Measurements from ENCODE around the gene LRRC2.
"Not testable (repeated sequence)": the region's sequence is repeated elsewhere in the genome, so short reads cannot be mapped to it uniquely, and the experiment has no call there.

The LRRC2 gene

DNA sequence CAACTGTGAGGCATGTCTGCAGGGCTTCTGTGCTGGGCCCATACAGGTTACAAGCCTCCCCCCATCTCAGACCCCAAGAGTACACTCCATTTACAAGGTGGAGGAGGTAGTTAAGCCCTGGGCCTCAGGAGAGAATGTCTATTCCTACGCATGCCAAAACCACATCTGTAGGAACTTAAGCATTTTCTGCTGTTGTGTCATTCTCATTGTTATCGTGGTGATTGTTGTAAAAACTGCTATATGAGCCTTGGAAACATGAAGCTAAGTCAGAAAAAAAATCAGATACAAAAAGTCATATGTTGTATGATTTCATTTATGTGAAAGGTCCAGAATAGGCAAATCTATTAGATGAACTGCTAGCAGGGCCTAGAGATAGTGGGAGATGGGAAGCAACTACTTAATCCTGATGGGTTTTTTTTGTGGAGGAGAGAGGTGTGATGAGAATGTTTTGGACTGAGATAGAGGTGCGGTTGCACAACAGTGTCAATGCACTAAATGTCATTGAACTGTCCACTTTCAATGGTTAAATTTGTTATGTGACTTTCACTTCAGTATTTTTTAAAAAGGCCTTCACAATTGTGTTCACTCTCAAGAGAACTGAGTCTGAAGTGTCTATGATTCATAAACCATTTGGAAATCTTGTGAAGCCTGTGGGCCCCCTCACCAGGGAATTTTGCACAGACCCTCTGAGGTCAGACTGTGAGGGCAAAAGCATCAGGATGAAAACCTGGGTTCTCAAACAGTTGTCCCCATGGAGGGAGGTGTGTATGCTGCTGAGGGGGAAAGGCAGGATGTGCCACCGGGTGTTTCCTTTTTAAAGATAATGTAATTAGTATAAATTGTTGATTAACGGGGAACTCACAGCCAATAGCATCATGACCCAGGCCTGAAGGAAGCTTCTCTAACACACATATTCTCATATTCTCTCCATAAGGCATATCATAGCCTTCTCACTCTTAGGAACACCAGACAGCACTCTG lies 65.2 kb downstream of the LRRC2 start:
- DNase-seq (ENCODE audit: low read depth in 1 of 2, low spot score in 1 of 2), result no peak

DNA sequence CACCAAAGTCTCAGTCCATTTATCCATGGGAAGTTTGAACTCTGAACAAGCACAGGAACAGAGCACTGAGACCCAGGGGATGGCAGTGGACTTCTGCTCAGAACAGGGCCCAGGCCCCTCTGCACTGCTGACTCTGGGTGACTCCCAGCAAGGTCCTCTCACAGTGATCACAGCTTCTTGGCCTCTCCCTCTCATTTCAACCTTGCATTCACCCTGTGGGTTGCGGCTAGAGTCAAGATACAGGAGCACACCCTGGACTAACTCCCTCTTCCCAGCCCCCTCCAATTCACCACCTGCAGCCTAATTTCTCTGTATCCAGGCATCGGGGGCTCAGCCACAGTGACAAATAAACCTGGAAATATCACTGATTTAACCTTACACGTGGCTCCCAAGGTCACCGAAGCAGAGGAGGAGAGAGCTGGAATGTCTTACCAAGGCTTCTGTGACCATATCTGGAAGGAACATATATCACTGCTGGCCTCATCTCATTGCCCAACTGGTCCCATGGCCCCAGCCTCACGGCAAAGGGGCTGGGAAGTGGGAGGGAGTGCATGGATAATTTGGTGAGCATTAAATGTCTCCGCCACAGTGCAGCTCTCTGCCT lies 67.1 kb downstream of the LRRC2 start:
- DNase-seq (ENCODE audit: low read depth in 1 of 2, low spot score in 1 of 2), result no peak

DNA sequence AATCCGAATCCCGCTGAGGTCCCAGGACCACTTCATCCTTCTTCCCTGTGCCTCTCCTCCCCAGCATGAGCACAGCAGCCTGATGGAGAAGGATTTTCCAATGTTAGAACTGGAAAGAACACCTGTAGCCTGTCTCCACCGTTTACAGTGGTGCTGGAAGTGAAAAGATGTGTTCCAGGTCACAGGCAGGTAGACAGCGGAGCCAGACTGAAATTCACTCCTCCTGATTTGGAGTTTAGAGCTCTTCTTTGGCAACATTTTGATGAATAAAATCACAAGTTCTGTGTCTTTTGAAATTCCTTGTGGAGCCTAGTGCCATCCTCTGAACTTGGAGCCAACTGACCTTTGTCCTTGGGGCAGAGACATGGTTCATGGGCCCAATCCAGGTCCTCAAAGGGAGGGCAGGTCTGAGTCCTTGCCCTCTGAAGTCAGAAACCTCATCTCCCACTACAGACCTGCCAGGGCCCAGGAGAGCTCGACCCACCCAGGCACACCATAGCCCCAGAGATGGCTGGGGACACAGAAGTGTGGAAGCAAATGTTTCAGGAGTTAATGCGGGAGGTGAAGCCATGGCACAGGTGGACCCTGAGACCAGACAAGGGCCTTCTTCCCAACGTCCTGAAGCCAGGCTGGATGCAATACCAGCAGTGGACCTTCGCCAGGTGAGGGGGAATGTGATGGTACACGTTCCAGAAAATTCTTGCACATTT lies 68.4 kb downstream of the LRRC2 start, which contains the start of gene RTP3:
Gene RTP3, plus strand, starts transcription at position 421 of the 710 bp plus-strand sequence. Its CDS starts 87 bp downstream, at position 508.
- DNase-seq (ENCODE audit: low read depth in 1 of 2, low spot score in 1 of 2), result no peak

DNA sequence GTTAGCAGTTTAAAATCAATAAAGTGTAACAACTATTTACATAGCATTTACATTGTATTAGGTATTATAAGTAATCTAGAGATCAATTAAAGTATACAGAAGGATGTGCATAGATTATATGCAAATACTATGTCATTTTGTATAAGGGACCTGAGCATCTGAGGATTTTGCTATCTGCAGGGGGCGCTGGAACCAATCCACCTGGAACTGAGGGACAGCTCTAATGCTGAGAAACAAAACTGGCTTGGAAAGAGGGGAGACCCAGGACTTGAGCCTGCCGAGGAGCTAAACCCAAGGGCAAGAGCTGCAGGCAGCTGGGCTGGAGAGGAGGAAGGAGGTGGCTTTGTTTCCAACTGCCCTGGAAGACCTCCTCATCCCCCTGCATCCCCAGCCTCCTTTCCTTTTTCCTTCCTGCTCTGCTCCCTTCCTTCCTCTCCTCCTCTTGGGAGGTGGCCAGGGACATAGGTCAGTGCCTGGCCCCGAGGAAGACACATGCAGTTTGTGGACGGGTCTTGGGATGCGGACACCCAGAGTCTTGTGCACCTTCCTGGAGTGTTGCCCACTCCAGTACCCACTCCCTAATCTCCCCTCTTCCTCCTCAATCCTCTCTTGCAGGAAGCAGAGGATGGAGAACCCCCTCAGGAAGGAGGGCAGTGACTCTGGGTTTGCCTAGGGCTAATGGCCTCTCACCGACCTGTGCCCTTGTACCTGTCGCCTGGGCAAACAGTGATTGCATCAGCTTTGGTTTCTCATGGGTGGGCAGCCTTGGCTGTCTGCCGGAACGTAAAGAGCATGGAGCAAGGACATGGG lies 69.2 kb downstream of the LRRC2 start:
- DNase-seq (ENCODE audit: low read depth in 1 of 2, low spot score in 1 of 2), result peak; percentile 10 to 46

DNA sequence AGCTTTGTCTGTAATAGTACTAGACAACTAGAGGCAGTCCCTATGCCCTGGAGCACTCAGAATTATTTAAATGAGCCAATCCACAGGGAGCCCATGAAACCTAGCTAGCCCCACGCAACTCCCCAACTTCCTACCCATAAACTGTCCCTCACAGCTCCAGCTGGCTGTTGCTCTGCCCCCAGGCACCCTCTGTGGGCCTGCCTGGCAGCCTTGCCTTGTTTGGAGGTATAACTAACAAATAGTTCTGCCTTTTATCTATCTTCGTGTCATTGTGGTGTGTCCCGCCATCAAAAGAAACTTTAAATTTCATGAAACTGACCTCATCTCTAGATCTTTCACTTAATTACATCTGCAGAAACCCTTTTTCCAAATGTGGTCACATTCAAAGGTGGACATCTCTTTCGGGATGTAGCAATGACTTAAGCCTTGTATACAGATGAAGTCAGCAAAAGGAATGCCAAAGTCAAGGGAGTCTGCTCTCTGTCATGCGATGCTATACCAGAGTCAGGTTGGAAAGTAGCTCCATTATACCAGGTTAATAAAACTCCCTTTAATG lies 70.1 kb downstream of the LRRC2 start:
- no peak for DNase-seq (ENCODE audit: low read depth in 1 of 2, low spot score in 1 of 2)

DNA sequence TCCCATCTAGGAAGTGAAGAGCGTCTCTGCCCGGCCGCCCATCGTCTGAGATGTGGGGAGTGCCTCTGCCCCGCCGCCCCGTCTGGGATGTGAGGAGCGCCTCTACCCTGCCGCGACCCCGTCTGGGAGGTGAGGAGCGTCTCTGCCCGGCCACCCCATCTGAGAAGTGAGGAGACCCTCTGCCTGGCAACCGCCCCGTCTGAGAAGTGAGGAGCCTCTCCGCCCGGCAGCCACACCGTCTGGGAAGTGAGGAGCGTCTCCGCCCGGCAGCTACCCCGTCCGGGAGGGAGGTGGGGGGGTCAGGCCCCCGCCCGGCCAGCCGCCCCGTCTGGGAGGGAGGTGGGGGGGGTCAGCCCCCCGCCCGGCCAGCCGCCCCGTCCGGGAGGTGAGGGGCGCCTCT lies 71.6 kb downstream of the LRRC2 start:
- not testable (repeated sequence) for DNase-seq (ENCODE audit: low read depth in 1 of 2, low spot score in 1 of 2)

DNA sequence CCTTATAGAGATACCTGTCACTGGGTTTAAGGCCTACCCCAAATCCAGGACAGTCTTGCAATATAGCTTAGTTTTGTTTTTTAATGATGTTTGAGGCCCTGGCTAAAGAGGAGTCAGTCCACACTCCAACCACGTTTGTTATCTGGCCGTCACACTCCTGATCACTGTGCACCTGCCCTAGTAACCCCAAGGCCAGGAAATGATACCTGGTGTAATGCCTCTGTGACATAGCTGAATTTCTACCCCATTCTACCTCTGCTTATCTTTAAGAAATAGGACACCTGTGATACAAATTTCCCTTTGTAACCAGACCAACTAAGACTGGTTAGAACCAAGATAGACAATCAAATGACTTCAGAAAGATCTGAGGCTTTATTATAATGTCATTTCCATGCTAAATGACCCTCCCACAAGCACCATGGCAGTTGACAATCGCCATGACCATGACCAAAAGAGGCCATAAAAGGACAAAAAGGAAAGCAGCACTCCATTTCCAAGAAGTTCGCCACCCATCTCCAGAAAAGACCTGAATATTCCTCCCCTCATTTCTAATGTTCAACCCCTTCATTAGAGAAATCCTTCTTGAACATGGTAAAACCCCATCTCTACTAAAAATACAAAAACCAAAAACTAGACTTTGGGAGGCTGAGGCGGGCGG lies 73.1 kb downstream of the LRRC2 start:
- no peak for DNase-seq (ENCODE audit: low read depth in 1 of 2, low spot score in 1 of 2)

DNA sequence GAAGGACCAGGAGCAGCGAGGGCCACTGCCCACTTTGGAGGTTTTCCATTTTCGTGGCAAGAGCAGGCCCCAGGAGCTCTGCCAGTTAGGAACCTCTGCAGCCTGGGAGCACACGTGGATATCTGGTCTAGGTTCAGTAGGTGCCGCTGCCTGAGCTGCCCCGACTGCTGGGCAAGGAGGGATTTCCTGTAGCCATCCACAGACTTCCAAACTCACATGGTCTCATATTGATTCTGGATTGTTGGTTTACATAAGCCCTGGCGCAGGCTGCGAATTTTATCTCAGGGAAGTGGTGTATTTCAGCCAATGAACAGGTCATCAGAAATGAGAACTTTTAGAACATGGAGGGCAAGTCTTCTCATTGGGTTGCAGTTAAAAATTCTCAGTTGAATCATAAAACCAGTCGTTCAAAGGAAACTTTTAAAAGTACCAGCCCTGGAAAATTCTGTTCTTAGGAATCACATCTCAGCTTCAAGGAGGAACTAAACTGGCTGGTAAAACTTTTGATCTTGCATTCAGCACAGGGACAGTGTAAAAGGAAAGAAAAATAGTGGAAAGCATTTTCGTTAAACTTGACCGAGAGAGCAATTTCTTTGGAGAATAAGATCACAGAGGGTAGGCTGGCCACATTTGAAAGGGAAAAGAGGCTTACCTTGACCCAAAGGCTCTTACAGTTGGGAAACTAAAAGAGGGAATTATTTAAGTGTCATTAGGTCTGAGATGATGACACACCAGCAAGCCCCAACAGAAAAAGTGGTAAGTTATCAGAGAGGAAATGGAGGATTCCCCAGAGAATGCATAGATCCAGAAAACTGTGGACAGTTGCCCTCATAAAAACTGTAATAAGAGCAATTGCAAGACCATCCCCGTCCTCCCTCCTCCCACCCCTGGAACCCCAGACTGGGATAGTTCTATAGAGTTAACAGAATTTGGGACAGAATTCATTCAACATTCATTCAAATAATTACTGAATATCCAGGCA lies 74.7 kb downstream of the LRRC2 start:
- no peak for DNase-seq (ENCODE audit: low read depth in 1 of 2, low spot score in 1 of 2)

DNA sequence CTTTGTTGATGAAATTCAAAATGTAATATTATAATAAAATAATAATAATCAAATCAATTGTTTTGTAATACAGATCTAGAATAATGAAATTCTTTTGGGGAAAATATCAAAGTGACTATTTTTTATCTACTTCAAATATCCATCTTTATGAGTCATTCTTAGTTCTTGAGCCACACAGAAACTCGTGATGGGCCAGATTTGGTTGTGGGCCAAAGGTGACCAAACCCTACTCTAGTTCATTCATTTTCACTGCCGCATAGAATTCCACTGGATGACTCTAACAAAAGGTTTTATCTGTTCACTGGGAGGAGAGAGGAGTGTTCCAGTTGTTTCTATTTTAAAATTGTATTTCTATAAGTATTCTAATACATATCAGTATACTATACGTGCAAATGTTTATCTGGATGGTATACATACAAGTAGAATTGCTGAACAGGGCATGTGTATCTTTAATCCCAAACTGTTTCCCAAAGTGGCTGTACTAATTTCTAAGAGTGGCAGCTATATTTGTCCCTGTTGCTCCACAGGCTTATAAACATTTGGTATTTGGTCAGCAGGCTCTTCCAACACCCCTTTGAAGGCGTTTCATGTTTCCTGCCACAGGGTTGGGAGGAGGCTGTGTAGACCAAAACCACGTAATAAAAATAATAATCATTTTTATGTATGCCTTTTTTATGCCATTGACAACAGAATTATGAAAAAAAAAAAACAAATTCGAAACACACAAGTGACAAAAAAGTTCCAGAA lies 75.6 kb downstream of the LRRC2 start:
- DNase-seq (ENCODE audit: low read depth in 1 of 2, low spot score in 1 of 2), result no peak

DNA sequence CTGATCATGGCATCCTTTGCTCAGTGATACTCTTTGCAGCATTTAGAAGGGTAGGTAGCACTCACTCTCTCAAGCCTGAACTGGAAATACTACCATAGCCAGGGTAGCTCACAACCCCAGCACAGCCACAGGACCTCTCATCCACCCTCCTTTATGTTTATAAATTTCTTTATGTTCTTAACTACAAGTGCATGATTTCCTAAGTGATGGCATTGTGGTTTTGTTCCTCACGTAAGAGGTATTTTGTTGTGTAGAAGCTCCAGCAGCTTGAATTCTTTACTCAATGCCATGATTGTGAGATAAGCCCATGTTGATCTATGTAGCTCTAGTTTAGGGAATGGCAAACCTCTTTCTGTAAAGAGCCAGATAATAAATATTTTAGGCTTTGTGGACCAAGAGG lies 76.2 kb downstream of the LRRC2 start:
- no peak for DNase-seq (ENCODE audit: low read depth in 1 of 2, low spot score in 1 of 2)

DNA sequence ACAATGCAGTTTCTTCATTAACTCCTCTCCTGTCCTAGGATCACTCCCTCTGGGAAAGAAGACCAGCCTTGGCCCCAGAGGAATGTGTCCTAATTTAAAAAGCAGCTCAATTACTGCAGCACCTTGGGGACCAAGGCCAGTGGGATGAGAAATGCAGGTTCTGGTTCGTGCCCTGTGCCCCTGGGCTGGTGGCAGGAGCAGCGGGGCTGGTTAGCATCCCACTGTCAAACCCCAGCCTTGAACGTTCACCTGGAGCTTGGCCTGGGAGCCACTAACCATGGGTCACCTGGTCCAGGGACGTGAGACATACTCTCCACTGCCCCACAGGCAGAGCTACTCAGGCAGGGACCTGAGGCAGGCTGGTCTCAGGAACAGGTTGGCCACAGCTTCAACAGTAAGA lies 76.7 kb downstream of the LRRC2 start:
- DNase-seq (ENCODE audit: low read depth in 1 of 2, low spot score in 1 of 2), result no peak

DNA sequence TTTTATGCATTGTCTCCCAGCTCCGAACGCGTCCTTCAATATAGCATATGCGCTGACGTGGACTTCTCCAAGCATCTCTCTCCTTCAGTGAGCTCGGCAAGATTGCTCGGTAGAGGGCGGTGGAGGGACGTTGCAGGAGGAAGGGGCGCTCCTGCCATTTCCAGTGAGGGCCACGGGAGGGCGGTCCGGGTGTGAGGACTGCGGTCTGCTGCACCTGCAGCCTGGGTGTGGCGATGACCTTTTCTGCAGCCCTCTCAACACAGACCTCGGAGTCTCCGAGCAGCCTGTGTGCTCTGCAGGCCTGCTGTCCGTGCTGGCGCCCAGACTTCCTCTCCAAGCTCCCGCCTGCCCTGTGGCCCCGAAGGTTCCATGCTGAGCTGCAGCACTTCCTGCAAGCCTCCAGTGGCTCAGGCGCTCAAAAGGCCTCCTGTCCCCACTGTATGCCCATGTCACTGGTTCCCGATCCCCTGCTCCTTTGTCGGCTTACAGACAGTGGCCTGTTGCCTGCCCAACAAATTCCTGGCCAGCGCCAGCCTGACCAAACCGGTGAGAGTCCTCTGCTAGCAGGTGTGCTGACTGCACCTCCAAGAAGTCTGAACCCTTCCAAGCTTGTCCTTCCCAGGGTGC lies 77.3 kb downstream of the LRRC2 start:
- peak; percentile 82 to 92 for DNase-seq (ENCODE audit: low read depth in 1 of 2, low spot score in 1 of 2)

DNA sequence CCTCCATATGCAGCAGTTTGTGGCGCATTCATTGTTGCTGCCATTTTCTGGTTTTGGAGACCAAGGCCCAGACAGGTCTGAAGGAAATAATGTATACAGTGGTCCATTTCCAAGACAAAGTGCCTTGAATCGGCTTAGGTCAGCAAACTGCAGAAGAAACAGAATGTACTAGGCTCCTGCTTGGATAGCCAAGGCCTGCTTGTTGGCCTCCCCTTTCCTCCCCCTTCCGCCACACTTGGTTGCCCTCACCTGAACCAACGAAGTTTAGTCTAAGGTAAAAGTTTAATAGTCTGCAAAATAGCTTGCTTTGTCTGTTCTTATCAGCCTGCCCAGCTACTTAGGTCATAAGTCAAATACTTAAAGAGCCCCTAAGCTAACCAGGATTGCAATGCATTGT lies 80.3 kb downstream of the LRRC2 start:
- DNase-seq (ENCODE audit: low read depth in 1 of 2, low spot score in 1 of 2), result no peak

DNA sequence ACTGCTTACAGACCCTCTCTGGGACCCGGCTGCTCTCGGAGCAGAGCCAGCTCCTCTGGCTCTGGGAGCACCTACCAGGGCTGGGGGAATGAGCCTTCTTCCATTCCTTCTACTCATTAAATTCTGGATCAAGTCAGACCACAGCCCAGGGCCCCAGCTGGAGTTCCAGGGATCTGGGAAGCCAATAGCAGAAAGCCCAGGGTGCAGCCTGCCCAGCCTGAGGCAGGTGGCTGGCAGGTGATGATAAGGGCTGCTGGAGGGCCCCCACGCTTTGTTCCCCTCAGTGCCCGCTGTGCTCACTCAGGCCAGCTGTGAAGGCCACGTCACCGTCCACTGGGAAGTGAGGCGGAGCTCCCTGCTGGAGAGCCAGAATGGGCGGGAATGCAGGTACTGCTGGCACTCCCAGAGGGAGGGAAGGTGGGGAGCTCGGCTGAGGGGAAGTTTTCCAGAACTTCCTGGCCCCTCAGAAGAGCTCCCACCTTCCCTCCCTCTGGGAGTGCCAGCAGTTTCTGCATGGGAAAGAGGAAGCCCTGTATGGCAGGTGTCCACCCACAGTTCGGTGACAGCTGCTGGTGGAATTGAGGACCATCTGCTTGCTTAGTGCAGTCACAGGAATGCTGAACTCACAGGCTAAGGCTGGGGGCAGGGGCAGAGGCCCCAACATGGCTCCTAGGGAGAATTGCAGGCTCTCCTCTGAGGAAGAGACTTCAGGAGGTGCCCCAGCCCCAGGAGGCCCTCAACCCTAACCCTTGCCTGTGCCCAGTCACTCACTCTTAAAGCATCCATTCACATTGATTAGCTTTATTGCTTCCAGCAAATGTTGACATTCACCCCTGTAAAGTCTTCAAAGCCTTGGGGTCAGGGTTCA lies 81.0 kb downstream of the LRRC2 start:
- DNase-seq (ENCODE audit: low read depth in 1 of 2, low spot score in 1 of 2), result no peak

DNA sequence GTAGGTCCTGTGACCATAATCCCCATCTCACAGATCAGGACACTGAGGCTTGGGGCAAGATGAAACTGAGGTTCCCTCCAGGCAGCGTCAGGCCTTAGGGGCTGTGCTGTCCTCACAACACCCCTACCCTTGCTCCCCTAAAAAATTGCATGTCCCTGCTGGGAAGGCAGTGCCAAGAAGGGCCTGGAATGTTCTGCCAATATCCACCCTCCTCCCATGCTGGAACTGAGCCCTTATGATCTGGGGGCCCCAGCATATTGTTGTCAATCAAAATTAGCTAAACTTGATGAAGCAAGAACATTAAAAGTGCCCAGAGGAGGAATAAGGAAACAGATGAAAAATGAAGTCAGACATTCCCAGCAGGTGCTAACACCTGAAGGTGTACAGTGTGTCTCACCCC lies 81.7 kb downstream of the LRRC2 start:
- no peak for DNase-seq (ENCODE audit: low read depth in 1 of 2, low spot score in 1 of 2)

DNA sequence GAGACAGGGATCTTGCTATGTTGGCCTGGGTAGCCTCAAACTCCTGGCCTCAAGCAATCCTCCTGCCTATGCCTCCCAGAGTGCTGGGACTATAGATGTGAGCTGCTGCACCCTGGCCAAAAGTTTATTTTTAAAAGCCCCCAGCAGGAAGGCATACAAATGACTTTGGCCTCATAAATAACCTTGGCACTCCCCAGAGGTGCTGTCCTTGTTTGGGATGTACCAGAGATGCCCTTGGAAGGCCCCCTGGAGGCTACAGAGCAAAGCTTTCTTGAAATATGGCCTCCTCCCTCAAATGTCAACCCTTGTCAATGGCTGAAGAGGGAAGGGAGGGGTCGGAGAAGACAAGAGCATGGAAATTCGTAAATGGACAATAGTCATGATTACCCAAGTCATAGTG lies 82.3 kb downstream of the LRRC2 start:
- no peak for DNase-seq (ENCODE audit: low read depth in 1 of 2, low spot score in 1 of 2)

Measured in activated T-helper 1 cell treated with anti-CD3 and anti-CD28 coated beads, Interleukin-2, amount 50 U/mL, for 16 hours (primary cell).